HL-60/S4 treated with phorbol 12-myristate 13-acetate at 8.2 ng/mL for 4 days and 3 days (cell line): ENCODE data around the gene SLFN11.
"Not testable (repeated sequence)": the region's sequence is repeated elsewhere in the genome, so short reads cannot be mapped to it uniquely, and the experiment has no call there.

Experiments used
- in situ Hi-C: fragments of 300-500 bp; cut with MboI; formaldehyde crosslinking; loops from 2 replicates; pipeline ENCODE4 v1.15.0; 2022; ENCODE audit warnings: low sequenced_read_pairs

SLFN11 gene

DNA sequence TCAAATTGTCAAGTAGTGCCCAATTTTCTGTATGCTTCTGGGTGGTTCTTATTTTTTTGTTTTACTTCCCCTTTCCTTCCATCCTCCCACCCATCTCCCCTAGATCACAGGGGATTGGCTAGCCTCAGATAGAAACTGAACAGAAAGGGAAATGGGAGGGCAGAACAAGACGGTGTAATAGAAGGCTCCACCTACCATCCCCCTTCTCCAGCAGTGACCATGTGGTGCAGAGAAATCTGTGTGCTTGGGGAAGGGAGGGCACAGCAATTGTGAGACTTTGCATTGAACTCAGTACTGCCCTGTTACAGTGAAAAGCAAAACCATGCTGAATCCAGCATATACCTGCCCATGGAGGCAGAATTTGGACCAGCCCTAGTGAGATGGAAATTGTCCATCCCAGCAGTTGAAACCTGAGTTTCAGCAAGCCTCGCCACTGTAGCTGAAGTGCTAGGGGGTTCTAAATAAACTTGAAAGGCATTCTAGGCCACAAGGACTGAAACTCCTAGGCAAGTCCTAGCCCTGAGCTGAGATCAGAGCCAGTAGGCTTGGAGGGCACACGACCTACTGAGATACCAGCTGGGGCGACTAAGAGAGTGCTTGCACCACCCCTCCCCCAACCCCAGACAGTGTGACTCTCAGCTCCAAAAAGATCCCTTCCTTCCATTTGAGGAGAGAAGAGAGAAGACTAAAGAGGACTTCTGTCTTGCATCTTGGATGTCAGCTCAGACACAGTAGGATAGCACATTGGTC is 5.2 kb downstream of the SLFN11 start:
- in situ Hi-C loops: no loop called here

GRCh38 chr17:35361027-35361426 is 12.4 kb downstream of the SLFN11 start:
- in situ Hi-C loops: no loop called here

GRCh38 chr17:35359398-35359797 is 14.0 kb downstream of the SLFN11 start:
- in situ Hi-C loops: no loop called here

DNA sequence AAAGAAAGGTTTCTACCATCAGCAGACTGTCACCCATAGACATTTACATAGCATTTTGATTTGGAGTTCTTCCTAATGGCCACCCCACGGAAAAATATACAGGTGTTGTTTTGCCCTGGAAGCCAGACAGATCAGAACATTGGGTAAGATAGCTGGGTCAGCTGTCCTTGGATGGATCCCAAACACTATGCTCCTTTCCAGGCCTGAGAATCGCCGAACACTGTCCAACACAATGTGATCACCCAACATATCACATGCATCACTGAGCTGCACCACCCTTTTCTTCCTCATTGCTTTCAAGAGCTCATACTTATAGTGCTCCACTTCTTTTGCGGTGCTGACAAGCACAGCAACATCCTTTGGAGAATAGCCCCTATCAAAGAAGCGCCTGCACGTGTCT is 21.1 kb downstream of the SLFN11 start:
- in situ Hi-C loops: no loop called here

DNA sequence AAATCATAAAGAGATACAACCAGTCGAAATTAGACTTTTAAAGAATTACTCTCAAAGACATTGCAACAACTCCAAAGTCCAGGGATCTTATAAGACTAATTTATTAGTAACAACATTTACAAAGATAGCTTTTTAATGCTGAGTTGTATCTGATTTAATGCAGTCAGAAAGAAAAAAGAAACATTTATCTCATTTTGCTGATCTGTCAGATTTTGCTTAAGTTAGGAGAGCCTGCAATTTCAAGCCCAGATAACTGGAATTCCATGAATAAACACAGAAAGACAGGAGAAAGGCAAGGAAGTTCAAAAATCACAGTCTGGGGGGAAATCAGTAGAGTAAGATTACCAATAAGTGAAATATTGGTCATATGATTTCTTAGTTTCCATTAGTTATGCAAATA is 22.9 kb downstream of the SLFN11 start:
- in situ Hi-C loops: no loop called here

DNA sequence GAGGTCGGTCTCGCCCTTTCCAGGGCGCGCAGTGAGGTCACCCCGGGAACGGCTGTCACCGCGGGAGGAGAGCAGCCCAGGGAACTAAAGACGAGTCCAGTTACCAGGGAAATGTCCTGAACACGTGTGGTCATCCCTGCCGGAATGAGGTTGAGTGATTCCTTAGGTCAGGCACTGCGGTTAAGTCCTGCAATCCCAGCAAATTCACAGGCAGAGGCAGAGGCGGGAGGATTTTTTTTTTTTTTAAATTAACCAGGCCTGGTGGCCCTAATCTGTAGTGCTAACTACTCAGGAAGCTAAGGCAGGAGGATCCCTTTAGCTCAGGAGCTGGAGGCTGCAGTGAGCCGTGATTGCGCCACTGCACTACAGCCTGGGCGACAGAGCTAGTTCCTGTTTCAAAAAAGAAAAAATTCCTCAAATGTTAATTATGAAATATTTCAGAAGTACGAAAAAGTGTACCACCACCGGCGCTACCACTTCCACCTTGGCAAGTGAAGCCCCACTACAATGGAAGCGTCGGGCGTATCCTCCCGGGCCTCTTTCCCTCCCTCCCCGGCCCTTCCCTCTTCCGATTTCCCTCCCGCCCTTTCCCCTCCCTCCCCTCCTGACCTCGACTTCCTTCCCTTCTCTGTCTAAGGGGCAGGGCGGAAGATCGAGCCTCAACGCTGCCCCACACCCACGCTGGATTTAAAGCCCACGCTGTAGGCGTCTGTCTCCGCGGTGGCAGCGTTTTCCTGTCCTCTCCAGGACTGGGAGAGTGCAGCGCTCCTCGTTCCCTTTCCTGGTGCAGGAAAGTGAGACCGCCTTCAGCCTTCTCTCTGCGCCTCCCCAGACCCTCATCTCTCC is 27.3 kb downstream of the SLFN11 start:
- in situ Hi-C loops: no loop called here

GRCh38 chr17:35345445-35345925 is 27.9 kb downstream of the SLFN11 start:
- in situ Hi-C loops: no loop called here

DNA sequence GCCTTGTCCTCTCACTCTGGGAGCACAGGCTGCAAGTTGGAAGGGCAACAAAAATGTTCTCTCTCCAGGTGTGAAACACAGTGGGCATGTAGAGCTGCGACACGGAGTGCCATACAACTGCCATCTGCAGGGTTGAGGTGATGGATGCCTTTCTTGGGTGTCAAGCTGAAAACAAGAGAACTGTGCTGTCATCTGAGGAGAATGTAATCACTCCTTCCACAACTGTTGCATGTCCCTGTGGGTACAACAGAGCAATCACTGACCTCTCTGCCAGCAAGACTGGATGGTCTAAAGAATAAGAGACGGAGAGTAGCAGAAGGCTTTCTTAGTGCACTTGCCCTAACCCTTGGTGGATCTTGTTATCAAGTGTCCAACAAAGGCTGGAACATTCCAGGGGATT is 29.2 kb downstream of the SLFN11 start:
- in situ Hi-C loops: no loop called here

DNA sequence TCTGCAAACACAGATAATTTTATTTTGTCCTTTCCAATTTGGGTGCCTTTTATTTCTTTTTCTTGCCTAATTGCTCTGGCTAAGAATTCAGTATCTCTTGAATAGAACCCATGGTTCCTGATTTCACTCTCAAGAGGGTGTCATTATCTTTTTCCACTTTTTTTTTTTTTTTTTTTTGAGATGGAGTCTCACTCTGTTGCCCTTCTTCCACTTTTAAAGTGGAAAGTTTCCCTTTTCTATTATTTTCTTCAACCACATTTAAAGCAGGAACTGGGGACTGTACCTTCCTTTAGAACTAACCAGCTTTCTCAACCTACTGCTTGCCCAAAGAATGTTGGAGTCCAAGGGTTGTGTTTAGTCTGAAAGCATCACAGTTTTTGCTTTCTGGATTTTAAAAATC is 31.1 kb downstream of the SLFN11 start:
- in situ Hi-C loops: no loop called here

- in situ Hi-C loops: no loop called here
These were observed 31.9 kb downstream of the SLFN11 start for GRCh38 chr17:35341411-35341992.

- in situ Hi-C loops: no loop called here
These were observed 35.2 kb downstream of the SLFN11 start for GRCh38 chr17:35338230-35338629.

GRCh38 chr17:35337364-35337763 is 36.1 kb downstream of the SLFN11 start:
- in situ Hi-C loops: no loop called here

- in situ Hi-C loops: not testable (repeated sequence)
These were observed 39.8 kb downstream of the SLFN11 start for GRCh38 chr17:35333578-35333977.

DNA sequence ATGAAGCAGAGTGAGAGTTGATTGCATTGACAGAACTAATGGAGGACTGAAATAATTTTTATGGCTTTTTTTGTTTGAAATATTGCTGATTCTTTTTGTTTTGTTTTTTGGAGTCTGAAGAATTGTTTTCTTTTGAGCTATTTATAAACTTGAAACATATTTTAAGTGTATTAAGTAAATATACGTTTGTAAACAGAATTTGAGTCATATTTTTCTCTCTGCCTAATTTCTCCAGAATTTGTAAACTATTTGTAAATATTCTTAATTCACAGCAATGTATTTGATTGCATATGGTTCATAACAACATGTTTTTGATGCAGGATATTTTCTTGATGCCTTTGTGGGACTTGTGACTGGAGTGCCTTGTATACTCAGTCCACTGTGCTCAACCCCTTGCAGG is 50.7 kb downstream of the SLFN11 start:
- in situ Hi-C loops: no loop called here

DNA sequence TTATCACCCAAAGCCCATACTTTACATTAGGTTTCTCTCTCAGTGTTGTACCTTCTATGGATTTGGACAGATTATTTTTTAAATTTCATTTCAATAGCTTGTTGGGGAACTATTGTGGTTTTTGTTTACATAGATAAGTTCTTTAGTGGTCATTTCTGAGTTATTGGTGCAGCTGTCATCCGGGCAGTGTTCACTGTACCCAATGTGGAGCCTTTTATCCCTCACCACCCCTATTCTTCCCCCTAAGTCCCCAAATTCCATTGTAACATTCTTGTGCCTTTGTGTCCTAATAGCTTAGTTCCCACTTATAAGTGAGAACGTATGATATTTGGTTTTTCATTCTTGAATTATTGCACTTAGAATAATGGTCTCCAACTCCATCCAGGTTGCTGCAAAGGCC is 57.5 kb downstream of the SLFN11 start:
- in situ Hi-C loops: no loop called here

GRCh38 chr17:35315283-35315682 is 58.1 kb downstream of the SLFN11 start:
- in situ Hi-C loops: no loop called here

DNA sequence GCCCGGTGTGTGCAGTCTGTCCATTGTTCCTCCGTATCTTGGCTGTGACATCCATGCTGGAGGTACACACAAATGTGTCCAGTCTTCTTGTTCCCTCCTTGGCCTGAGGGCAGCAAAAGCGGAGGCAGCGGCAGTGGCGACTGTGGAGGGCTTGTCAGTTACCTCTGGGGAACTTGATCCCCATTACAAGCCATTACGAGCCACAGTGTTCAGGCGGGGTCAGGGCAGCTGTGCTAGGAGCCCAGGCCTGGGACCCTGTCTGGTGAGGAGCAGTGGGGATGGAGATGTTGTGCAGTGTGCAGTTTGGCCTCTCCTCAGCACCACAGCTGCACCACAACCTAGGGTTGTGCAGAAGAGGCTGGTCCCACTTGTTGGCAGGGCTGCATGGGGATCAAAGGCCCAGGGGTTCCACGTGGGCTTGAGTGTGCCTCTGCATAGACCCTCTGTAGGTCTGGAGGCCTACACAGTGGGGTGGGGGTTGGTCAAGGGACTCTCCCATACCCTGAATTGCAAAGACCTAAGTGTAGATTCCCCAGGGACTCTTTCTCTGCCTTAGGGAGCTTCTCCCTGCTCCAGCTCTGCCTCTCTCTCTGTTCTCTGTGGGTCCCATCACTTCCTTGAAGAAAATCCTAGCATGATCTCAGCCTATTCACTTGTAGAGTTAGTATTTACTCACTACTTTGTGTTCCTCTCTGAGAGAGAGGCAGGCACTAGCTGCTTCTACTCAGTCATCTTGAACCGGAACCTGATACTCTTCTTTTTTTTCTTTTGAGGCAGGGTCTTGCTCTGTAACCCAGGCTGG is 58.8 kb downstream of the SLFN11 start:
- in situ Hi-C loops: loop anchor here (5.0 kb wide), 1 partner anchor 223 kb away; the partner anchor contains the start of gene SLFN12L

- in situ Hi-C loops: loop anchor here (5.0 kb wide), 1 partner anchor 223 kb away; the partner anchor contains the start of gene SLFN12L
These were observed 59.5 kb downstream of the SLFN11 start for GRCh38 chr17:35313875-35314409.

- in situ Hi-C loops: loop anchor here (5.0 kb wide), 1 partner anchor 224 kb away; the partner anchor contains the start of gene SLFN12L
These were observed 60.4 kb downstream of the SLFN11 start for GRCh38 chr17:35312790-35313711.
